OCI-M1 (cell line): ENCODE measurements around the gene SERHL2.
"Not testable (repeated sequence)": the region's sequence is repeated elsewhere in the genome, so short reads cannot be mapped to it uniquely, and the experiment has no call there.

Source experiments
- DNase-seq: peaks from one replicate; lab custom pipeline; 2025; lab: John Stamatoyannopoulos, UW

Gene SERHL2

DNA sequence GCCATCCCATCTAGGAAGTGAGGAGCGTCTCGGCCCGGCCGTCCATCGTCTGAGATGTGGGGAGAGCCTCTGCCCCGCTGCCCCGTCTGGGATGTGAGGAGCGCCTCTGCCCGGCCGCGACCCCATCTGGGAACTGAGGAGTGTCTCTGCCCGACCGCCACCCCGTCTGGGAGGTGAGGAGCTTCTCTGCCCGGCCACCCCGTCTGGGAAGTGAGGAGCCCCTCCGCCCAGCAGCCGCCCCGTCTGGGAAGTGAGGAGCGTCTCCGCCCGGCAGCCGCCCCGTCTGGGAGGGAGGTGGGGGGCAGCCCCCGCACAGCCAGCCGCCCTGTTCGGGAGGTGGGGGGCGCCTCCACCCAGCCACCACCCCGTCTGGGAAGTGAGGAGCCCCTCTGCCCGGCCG lies 53.9 kb downstream of the SERHL2 start:
- DNase-seq = not testable (repeated sequence)

DNA sequence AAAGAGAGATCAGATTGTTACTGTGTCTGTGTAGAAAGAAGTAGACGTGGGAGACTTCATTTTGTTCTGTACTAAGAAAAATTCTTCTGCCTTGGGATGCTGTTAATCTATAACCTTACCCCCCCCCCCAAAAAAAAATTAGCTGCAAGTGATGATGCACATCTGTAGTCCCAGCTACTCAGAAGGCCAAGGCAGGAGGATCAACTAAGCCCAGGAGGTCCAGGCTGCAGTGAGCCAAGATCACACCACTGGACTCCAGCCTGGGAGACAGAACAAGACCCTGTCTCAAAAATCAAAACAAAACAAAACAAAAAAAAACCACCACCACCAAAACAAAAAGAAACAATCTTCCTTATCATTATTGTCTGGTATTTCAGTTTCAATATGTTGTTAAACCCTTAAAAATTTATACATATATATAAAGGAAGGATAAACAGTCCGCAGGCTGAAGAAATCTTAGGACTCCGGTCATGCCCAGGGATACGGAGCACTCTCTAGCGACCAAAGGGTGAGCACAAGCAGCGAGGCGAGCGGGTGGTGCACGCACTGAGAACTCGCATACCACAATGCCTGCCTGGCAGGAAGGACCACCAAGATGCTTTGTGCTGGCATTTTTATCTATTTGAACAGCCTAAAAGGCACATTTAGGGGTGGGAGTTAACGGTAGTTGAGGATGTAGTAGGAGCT lies 54.5 kb downstream of the SERHL2 start:
- DNase-seq = no peak

DNA sequence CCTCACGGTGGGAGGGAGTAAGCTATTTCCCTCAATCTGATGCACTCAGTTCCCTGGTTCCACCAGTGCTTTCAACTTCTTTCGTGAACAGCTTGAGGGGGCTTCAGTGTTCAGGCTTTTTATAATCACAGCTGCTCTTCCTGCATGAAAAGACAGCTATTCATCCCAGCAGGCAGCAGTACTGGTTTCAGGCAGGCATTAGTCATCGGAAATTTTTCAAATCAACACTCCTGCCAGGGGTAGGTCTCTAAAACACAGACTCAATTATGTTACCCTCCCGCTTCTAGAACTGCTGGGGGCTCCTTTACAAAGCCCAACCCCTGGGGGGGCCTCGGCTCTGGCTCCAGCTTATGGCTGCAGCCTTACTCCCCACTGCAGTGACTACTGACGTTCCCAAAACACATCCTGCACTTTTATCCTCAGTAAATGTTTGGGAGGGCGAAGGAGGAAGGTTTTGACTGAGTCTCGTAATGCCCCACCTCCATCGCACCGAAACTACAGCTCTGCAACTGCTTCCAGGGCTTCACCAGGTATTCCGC lies 55.1 kb downstream of the SERHL2 start:
- DNase-seq = no peak

DNA sequence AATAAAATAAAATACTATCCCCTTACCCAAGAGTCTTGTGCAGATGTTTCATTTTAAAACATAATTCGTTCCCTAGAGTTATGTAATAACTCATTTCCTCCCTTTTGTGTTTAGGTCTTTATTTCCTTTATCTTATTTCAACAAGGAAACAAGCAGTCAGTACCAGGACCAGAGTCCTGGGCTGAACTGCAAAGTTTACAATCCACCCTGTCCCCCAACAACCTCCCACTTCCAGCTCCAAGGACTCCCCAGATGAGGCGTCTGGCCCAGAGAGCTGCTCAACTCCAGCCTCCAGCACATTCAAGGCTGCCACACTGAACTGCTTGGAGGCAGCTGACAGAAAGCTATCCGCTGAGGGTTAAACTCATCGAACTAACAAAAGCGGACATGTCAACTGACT lies 56.4 kb downstream of the SERHL2 start:
- no peak for DNase-seq

DNA sequence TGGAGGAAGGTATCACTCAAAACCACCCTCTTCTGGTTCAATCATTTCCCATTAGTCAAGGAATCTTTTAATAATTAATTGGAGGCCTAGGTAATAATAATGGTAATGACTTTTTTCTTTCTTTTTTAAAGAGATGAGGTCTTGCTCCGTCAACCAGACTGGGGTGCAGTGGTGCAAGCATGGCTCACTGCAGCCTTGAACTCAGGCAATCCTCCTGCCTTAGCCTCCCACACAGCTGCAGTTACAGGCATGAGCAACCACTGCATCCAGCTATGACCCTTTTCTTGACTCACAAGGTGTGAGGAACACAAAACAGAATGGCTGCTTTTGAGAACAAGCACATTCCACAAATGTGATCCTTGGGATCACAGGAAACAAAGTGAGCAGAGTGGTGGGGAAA lies 57.3 kb downstream of the SERHL2 start:
- no peak for DNase-seq

DNA sequence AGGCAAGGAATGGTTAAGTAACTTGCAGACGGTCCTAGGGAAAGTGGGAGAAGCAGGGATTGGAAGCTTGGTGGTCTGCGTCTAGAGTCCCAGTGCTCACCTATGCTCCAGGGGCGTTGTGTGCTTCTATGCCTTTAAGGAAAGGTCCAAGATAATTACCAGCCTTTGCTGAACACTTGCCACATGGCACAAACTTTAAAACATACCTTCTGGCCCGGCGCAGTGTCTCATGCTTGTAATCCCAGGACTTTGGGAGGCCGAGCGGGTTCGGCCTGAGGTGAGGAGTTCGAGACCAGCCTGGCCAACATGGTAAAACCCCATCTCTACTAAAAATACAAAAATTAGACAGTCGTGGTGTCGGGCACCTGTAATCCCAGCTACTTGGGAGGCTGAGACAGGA lies 58.6 kb downstream of the SERHL2 start:
- no peak for DNase-seq

DNA sequence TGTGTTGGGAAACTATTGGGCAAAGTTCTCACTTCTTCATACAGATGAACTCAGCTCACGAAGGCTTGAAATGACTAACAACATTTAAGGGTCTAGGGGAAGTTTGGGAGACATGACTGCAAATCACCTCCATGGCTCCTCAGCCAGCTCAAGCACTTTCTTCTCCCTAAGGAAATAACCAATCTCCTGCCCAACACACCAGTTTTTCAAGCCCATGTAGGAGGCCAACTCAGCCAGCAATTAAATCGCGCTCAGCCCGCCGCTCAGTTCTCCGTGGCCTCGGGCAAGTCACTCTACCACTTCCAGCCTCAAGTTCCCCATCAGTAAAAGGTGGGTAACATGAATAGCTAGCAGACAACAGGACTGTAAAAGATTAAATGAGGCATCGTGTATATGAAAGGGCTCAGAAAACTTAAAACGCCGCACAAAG lies 60.1 kb downstream of the SERHL2 start:
- no peak for DNase-seq

DNA sequence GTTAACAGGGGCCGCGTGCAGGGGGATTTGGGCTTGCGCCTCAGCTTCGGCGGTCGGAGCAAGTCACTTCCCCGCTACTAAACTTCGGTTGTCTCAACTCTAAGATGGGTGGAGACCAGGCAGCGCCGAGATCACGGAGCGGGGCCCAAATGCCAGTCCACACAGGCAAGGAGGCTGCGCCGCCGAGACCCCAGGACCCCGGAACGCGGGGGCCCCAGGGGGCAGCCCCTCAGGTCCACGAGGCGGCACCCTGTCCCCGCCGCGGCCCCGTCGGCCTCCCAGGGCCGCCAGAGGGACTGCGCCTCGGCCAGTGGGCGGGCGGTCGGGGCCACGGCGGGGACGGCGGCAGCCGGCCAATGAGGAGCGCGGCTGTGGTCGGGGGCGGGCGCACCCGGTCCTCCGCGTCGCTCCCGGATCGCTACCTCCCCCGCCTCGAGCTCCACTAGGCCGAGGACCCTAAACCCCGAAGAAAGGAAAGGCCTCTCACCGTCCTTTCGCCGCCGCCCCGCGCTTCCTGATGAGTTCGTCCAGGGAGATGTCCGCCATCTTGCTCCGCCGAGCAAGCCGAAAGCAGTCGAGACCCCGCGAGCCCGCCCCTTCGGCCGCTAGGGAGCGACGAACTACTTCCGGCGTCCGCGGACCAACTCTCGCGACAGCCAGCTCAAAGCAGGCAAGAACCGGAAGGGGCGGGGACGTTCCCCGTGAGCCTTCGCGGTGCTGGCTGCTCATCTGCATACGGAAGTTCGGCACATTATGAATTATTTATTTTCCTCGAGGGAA lies 60.7 kb downstream of the SERHL2 start, which contains the start of gene POLDIP3:
Gene POLDIP3, minus strand, starts transcription at position 572 of the 780 bp plus-strand sequence. Its CDS starts 26 bp downstream, at position 546.
- peak; percentile 97 for DNase-seq

DNA sequence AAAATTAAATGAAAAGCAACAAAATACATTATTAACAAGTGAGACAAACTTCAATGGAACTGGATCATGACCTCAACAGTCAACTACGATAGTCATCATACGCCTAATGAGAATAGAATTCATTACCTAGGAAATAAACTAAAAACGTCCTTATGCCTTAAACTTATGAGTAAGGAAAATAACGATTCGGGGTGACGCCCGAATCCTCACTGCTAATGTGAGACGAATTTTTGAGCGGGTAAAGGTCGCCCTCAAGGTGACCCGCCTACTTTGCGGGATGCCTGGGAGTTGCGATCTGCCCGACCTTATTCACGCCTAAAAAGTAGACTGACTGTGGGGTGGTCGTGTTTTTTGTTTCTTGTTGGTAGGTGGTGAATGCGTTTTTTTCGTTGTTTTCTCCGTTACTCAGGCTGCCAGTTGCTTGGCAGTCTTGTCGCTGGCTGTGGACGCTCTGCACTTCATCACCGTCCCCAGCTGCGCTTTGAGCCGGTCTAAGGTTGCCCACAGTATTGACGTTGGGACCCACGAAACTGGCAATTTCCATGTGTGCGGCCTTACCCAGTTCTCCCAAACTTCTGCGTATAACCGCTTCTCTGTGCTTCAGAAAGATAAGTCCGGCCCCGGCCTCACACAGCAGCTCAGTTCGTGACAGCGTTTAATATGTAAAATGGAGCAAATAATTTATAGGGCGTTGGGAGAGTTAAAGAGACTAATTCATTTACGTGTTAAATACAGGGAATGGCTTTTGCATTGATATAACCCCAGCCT lies 61.5 kb downstream of the SERHL2 start:
- peak; percentile 99 for DNase-seq

DNA sequence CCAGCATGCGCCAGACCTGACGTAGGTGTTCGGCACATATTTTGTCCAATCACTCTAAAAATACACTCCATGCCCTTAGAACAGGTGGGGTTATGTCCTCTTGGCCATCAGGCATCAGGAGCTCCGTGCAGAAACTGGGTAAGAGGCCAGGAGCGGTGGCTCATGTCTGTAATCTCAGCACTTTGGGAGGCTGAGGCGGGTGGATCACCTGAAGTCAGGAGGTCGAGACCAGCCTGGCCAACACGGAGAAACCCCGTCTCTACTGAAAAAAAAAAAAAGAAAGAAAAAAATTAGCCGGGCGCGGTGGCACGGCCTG lies 62.1 kb downstream of the SERHL2 start:
- not testable (repeated sequence) for DNase-seq

DNA sequence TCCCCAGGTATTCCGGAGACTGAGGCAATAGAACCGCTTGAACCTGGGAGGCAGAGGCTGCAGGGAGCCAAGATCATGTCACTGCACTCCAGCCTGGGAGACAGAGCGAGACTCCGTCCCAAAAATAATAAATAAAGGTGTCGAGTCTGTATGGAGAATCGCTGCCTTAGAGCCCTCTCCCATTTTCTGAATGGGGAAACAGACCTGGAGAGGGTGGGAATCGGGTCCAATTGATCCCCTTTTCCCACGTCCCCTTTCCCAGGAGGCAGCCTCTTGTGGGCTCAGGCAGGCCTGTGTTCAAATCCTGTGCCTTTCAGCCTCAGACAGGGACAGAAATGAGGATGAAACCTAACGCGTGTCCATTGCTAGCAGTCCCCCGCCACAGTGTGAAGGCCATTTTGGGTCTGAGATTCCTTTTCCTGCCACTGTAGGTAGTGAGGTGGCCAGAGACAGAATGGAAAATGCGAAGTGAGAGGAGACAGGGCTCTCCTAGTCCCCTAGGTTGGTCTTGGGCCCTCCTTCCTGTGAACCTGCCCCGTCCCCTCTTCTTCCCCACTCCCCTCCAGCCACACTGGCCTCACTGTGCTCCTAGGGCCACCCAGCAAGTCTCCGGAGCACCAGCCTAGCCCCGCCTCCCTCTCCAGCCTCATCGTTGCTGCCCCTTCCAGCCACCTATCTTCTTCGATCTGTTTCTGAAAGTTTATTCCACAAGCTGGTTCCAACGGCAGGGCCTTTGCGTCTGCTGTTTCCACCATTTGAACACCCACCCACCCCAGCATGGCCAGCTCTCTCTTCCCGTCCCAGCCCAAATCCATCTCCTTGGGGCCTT lies 63.6 kb downstream of the SERHL2 start:
- no peak for DNase-seq

DNA sequence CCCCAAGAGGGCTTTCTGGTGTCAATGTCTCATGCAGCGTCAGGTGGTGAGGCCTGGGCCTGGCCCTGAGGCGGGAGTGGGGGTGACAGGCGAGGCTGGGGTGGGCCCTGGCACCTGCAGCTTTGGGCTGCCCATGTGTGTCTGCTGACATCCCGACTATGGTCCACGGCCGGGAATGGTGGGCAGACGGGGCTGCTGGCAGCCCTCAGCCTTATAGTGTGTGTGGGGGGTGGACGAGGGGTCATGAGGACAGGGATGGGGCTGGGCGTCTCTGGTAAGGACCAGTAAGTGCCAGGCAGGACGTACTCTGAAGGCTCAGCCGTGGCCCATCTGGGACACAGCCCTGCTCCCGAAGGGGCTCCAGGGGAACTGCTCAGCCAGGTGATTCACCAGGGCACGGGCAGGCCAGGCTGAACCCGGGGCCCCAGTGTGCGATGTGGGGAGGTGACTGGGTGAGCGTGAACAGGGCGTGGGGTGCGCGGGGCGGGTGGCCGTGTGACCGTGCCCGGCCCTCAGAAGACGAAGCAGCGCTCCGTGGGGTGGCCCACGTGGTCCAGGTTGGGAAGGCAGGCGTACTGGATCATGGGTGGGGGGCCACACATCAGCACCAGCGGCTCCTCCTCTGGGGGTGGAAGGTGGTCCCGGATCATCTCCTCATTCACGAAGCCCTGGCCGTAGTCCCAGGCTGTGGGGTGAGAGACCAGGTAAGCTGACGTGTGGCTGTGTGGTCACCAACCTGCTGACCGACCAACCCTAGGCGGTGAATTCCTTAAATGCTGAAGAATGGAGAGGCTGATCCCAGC lies 65.7 kb downstream of the SERHL2 start:
- DNase-seq = no peak

DNA sequence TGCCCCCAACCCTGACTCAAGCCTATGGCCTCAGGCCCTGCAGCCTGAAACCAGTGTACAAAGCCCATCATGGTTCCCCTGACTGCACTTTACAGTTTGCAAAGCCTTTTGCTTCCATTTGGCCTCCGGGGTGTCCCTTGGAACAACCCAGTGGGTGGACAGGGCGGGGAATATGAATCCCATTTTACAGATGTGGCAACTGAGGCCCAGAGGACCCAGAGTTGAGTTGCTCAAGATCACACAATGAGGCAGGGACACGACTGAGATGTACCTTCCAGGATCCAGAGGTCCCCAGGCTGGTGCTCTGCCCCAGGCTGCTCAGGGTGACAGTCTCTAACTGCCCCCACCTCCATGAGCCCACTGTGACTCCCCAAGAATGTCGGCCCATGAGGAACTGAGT lies 66.3 kb downstream of the SERHL2 start:
- DNase-seq = no peak

DNA sequence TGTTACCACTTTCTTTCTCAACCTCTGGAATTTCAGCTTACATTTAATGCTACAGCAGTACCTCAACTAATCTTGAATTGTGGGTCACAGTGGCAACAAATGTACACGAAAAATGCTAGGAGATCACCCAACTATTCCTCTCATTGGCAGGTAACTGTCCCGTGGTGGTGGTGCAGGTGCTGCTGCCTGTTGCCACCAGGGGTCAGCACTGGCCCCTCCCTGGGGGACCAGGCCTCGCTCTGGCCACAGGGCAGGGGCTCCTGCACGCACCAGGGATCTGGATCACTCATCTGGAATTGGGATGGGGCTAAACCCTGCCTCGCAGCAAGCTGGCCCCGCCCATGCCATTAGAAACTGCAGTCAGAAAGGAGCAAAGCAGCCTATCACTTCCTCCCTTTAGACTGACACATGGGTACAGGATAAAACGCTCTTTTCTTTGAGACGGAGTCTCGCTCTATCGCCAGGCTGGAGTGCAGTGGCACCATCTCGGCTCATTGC lies 67.8 kb downstream of the SERHL2 start:
- DNase-seq = peak; percentile 69

DNA sequence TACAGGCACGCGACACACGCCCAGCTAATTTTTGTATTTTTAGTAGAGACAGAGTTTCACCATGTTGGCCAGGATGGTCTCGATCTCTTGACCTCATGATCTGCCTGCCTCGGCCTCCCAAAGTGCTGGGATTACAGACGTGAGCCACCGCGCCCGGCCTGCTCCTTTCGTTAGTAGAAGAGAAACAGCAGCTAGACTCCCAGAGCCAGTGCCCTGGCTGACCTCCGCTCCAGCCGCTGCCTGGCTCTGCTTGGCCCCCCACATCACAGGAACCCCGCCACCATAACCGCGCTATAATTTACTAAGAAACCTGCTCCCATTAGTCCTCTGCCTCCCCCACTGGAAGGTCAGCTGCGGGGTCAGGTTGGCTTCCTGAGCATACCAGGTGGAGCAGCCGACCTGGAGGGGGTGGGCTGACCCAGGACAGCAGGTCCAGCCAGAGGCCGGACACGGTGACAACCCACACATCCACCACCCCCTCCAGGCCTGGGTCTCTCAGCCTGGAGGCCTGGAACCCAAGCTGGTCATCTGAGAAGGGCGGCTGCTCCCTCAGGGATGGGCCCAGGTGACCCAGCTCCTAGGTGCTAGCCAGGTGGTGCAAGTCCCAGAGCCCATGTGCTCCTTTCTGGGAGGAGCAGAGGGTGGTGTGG lies 68.4 kb downstream of the SERHL2 start:
- DNase-seq = no peak

DNA sequence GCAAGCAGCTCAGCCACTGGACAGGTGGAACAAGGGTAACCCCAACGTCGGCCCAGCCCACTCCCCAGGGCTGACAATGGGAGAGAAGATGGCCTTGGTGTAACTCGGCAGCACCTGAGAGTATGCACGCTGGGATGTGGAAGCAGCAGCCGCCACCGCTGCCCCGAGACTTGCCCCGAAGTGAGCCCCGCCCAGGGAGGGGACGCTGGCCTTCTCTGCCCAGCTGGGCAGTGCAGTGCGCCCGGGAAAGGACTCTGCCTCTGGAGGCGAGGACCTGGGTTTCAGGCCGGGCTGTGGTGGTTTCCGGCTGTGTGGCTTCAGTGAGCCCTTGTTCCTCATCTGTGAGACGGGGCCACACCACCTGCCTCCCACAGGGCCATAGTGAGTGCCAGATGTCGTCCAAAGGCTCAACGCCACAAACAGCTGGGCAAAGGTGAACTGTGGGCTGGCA lies 69.6 kb downstream of the SERHL2 start:
- DNase-seq = no peak
